Measurements from ENCODE around the gene RRBP1.

RRBP1 gene

DNA sequence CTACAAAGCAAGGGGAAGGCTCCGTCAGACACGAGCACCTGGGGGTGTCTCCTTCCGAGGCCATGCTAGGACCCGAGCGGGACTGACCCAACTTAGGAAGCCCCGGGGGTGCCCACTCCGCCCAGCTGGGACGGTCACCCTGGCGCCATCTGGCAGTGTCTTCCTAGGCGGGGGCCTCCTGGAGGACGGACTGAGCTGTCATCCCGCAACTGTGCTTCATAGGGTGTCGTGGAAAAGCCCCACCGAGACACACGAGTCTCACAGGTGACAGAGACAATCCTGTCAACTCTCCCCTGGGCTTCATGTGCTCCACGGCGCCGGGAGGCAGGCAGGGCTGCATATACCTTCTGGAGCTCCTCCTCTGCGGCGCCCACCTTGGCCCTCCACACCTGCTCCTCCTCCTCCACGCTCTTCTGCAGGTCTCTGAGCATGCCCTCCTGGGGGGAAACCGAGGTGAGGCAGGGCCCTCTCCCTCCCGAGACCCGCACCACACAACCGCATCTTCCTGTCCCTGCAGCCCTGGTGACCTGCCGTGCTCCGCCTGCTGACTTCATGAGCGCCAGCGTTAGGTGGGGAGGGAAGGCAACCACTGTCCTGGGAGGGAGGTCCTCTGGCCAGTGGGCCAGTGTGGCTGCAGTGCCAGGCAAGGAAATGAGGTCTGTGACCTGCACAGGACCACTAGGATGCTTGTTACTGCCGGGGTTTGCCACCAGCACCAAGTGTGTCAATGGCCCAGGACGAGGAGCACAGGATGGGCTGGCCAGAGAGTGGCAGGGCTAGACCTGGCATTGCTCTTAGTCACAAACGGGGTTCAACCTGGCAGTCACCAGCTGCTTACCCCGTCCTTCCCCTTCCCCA, 61.4 kb downstream of the RRBP1 start:
- DNase-seq: peak; percentile 47

DNA sequence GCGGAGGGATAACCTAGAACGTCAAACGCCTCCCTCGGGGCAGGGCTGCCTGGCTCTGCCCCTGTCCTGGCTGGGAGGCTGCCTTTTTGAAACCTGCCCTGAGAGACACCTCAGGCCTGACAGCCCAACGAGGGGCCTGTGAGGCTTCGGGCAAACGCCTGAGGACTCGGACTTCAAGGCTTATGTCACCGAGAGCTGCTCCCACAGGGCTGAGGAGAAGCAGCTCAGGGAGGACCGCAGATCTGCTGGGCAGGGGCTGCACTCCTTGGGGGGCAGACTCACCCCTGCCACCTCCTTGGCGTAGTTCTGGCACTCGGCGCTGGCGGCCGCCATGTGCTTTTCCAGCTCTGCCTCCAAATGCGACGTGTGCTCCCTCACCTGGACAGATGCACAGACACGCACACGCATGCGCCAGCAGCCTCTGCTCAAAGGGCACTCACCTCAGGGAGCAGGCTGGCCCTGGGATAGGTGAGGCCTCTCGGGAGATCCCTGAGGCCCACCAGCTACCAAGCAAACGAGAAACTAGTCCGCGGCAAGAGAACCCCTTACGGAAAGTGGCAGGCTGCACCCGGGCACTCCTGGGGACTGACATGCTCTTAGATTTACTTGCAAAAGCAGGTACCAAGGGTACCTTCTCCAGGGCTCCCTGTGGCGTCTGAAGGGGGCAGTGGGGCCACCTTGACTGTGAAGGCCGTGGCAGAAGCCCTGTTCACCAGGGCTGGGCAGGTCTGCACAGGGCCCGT, 62.5 kb downstream of the RRBP1 start:
- peak; percentile 45 for DNase-seq

DNA sequence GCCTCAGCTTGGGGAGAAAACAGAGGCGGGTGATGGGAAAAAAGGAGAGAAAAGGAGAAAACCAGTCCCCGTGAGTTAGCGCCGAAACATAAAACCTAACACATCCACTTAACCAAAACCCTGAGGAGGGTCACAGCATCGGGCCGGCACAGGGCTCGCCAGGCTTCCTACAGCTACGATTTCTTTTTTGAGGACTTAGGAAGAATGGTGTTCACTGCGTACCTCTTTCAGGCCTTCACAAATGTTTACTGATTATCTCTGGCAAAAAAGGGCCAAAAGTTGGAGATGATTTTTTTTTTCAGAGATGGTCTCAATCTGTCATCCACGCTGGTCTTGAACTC, 63.4 kb downstream of the RRBP1 start:
- DNase-seq: no peak

DNA sequence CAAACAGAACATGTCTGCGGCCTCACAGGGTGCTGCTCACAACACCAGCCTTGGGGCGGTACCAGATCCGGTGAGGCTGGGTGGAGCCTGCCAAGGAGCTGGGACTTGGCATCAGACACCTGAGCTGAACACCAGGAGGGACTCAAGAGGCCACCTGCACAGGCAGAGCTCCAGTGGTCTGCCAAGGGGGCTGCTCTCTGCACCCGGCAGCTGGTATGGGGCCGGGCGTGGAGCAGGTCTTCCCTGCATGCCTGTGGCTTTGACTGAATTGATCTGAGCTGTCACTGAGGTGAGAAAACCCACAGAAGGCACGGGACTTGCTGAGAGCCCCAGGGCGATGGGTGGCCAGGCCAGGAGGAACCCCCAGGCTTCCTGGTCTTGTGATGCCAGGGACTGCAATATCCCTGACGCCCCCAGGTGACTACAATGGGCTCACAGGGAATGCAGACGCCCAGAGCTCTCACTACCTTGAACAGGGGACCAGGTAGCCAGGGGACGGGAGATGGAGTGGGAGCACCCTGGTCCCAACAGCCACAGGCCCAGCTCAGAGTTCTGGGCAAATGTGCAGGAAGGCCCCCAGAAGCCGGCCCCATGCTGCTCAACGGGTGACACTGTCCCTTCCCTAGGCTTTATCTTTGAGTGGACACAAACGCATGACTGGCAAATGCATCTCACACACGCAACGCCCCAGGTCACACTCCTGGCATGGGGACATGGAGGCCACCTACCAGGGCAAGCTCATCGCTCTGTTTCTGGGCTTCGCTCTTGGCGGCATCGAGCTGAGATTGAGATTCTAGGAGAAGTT, 64.0 kb downstream of the RRBP1 start:
- no peak for DNase-seq

DNA sequence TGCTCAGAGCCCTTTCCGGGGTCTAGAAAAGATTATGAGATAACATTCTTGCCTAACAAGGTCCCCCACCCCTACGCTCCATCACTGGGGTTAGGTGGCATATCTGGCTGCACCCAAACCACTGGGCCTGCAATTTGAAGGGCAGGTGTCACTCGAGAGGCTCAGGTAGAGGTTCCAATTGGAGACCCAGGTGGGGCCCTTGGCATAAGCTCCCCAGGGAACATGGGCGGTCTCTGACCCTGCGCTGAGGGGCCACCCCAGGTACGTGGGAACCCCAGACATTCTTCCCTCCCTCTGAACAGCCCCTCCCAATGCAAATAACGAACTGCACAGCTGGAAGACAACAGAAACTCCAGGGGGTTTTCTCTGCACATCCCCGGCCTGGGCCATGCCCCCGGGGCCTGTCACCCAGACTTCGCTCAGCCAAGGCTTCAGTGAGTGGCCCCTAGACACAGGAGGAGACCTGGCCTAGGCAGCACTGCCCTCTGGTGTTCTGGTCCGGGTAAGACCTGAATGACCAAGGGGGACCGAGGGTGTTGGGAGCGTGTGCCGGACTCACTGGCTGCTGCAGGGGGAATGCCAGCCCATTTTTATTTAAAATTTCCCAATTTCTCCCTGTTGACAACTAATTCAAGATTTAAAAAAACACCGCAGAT, 64.7 kb downstream of the RRBP1 start:
- DNase-seq: peak; percentile 74

DNA sequence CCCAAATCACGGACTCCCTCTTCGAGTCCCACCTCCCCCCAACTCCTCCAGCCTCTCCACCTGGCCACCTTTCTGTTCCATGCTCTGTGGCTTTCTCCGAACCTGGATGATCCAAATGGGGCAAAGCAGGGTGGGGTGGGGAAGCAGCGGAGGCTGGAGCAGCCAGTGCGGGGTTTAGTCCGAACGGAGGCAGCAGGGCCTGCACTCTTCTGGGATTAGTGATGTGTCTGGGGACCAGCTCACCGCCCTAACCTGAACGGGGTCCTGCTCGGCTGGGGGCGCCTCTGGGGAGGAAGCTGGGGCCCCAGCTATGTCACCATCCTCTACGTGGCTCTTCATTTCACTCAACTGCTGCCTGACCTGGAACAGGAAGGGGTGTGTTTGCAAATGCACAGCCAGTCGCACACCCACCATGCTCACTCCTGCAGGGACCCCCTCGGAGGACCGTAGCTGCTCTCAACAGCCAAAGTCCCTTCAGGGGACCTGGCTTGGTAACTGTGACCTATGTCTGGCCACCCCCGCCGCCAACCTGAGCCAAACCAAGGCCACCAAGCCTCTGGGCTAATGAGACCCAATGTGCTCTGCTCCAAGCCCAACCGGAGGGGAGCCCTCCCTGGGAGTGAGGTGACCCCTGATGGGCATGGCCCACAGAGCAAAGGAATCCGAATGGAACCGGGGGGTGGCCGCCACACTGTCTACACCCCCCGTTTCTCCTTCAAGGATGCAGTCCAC, 65.4 kb downstream of the RRBP1 start:
- DNase-seq: peak; percentile 55

DNA sequence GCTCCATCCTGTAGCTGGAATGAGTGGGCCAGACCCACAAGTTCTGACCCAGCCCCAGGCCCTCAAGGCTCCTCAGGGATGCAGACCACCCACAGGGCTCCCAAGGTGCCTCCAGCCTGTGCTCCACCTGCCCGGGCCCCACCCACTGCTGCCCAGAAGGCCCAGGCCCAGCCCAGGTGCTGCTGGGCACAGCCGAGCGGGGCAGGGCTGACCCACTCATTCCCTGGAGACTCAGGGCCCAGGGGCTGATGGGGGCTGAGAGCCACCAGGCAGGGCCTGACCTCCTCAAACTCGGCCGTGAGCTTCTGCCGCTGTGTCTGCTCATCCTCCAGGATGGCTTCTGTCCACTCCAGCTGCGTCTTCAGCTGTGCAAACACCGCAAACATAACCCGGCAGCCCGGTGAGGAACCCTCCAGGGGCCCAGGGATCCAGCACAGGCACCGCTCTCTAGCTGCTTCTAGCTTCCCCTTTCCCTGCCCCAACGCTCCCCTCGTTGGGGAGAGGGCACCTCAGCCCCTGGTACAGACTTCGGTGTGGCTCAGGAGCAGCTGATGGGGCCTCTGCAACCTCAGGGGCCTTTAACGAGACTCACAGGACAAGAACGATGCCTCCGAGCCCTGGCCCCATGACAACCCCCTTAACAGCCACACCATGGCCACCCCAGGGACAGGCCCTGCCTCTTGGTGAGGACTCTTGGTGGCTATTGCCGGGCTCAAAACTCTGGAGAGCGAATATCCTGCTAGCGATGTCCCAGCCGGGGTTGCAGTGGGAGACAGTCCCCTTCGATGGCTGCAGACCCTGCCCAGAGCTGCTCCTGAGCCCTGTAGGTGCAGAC, 66.2 kb downstream of the RRBP1 start:
- DNase-seq: peak; percentile 50

DNA sequence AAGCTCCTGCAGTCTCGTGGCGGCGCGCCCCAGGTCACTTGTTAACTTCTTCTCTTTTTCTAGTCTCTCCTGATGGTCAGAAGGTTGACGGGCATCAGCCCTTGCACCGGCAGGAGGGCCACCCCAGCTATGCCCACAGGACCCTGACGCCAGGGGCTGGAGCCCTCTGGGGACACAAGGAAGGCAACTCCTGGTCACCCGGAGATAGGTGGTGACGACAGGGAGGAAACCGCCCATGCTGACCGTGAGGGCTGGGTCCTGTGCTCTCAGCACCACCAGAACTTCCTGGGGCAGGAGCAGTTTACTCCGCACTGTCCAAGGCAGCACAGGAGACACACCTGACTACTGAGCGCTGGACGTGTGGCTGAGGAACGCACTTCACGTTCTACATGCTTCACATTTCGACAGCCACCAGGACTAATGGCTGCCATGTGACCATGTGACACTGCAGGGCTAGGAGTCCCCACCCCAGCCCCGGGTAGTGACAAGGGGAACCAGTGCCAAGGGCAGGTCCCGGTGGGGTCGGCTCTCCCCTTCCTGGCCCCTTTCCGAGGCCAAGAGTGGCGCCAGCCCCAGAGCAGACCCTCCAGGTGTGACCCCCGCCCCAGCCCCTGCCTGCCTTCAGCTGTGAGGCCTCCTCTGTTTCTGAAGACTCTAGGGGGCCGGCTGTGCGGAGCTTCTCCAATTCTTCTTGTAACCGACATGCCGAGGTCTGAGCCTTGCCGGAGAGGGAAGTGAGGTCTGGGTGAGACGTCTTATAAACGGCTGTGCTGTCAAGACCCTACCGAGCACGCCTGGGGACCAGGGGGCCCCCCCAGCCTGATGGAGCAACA, 67.0 kb downstream of the RRBP1 start:
- peak; percentile 52 for DNase-seq

DNA sequence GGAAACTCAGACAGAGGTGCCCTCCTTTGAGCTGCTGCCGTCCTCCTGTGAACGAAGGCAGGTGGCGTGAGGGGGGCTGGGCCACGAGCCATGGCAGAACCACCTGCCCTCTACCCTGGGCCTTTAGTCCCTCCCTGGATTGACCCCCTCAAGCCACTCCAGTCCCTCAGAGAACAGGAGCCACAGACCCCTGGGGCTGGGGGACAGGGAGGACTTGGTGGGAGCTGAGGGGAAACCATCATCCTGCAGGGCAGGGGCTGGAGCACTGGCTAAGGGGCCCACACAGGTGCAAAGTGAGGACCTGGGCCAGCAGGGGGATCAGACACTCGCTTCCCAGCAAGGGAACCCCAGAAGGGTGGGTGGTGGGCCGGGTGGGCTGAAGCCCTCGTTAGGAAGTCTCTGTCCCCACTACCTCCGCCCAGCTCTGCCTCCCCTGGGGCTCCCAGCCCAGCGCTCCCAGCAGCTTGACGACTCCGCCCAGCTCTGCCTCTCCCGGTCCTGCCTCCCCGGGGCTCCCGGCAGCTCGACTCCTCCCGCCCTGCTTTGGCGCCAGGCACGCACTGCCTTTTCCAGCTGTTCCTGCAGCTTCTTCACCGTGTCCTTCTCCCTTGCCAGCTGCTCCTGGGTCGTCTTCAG, 67.7 kb downstream of the RRBP1 start:
- DNase-seq: peak; percentile 50

DNA sequence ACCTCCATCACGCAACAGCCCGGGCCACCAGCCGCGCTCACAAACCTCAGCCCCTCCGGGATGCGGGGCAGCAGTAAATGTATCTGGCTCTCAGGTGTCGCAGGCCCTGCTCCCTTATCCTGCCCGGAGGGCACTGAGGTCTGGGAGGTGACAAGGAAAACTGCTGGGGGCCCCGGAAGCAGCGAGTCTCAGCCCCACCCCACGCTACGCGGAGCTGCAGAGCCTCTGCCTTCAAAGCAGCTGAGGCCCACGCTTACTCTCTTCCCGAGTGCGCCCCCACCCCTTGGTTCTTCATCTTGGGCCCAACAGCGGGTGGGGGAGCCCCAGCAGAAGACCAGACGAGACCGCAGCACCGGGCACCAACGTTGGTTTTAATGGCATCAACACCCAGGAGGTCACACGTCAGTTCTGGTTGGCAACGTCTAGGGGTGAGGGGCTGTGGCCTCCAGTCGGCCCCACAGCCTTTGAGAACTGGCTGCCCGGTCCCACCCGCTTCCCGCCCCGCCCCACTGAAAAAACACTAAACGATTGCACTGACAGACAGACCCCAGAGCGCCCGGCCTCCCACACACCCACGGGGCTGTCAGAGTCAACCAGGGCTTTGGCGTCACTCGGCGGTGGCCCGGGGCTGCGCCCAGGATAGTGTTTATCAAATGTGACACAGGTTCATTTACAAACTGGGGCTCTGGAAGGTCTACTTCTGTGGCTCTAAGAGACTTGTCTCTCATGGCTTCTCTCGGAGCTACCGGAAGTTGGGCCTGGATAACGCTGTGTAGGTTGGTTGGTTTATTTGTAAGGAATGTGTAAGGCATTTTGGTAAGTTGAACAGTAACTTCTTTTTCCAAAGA, 68.5 kb downstream of the RRBP1 start:
- peak; percentile 57 for DNase-seq

DNA sequence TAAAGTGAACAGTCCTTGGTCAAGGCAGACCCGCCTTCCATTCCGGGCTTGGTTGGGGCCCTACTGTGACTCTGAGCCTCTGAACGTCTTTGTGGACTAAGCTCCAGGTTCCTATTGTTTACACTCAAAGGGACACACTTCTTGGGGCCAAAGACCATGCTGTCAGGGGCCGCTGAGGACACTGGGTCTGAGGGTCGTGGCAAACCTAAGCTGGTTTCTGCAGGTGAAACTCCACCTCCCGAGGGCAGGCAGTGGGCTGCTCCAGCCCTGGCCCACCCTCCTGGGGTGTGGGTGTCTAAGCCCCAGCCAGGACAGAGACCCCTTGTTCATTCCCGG, 69.1 kb downstream of the RRBP1 start:
- no peak for DNase-seq

DNA sequence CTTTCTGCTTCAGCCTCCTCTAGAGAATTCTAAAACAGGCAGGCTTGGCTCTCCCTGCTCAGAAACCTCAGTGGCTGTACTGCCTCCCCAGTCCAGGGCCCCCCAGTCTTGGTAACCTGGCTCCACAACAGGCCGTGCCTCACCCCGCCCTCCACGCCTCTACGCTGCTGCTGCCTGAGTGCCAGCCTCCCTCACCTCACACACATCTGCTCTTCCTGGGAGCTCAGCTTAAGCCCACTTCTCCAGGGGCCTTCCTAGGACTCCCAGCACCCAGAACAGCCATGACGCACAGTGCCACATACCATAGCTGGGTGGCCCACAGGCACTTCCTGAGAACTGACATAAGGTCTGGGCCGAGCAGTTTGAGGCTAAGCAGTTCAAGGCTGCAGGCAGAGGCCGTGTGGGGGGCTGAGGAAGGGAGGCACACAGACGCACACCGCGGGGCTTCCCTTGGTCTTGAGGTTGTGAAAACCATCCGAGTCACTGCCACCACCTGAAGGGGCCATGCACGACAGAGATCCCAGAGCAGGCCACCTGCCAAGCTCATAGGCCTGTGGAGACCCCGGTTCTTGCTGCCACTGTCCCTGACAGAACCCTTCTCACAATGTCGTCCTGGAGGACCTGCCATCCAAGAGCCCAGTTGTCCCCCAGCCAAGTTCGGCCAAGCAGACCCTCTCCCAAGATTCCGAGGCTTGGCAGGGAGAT, 69.6 kb downstream of the RRBP1 start:
- DNase-seq: peak; percentile 78

DNA sequence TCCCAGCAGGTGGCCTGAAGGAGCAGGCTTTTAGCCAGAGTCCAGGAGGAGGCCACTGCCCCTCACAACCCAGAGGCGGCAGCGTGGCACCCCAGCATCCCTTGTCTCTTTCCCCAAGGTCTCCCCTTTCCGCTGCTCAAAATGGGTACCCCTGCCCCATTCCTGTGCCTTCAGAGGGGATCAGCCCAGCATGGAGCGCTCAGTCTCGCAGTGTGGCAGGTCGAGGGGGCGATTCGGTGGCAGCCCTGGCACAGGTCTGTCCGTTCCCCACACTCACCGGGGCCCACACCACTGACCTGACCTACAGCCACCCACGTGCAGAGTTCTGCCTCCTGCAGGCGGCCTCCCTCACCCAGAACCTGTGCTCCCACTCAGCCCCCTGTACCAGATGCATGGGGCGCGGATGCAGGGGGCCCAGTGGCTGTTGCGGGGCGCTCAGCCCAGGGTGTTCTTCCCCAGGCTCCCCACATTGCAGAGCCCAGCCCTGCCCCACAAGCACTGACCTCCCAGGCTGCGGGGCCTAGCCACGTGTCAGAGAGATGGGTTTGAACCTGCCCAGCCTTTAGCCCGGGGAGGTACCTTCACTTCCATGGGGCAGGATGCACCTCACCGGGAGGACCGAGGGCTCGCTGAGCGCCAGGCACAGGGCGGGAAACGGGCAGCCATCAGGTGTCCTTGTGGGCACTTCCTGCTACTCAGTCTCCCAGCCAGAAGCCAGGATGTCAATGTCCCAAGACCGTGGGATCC, 70.3 kb downstream of the RRBP1 start:
- DNase-seq: no peak

DNA sequence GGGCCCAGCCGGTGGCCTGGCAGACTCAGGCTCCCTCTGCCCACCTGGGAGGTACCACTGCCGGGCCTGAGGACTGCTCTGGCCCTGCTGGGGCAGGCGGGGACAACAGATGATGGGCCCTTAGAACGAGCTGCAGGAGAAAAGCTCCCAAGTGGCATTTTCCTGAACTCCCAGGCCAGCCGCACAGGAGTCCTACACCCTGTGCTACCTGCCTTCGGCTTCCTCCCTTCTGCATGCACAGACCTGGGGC, 70.8 kb downstream of the RRBP1 start:
- DNase-seq: no peak

DNA sequence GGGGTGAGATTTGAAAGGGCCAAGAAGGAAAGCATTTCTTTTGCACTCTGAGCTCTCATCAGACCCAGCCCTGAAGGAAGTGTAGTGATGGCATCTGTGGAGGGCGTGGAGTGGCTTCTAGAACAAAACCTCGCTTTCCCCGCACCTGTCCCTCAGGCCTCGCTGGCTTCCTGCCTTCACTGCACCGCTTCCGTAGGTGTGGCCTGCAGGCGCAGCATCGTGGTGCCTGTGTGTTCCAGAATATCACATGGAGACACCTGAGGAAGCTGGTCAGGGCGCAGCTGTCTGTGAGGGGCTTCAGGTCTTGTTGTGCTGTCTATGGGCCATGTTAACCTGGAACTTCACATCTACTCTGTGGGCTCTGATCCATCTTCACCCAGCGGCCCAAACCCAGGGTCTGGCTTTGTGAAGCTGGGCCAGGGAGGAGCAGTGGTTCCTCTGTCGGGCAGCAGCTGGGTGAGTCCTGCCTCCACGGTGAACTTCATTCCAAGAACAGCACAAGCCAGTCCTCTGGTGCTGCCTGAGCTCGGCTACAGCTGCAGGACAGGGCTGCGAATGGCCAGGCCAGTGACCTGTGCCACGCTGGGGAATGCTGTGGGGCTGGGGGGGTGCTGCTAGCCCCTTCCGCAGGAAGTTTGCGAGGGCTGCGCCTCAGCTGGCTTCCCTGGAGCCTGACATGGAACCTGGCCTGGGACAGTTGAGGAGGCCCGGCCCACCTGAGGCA, 71.3 kb downstream of the RRBP1 start:
- DNase-seq: peak; percentile 80

DNA sequence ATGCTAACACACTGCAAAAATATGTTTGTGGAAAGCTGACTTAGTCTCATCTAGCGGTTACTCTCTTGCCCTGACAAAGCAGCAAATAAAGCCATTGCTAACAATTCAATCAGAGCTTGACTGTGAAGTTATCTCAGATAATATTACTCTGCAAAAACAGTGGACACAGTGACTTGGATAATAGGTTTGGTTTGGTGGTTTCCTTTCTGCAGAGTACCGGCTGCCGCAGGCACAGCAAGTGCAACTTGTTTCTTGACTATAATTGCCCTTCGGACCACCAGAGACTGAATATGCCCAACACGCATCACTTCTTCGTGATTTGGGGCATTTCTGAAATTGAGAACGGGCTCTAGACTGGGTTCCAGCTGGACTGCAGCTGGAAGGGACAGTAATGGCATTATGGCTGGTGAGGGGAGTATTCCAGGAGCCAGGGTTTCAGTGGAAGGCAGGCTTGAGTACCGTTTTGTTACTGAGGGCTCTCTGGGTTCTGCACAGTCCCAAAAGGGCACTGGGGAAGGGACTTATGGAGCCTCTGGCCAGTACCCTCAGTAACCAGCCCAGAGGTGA, 72.1 kb downstream of the RRBP1 start:
- DNase-seq: no peak

All from activated CD8-positive, alpha-beta memory T cell treated with anti-CD3 and anti-CD28 coated beads for 24 hours (primary cell).